ENCODE data around the gene TTC34.

DNA sequence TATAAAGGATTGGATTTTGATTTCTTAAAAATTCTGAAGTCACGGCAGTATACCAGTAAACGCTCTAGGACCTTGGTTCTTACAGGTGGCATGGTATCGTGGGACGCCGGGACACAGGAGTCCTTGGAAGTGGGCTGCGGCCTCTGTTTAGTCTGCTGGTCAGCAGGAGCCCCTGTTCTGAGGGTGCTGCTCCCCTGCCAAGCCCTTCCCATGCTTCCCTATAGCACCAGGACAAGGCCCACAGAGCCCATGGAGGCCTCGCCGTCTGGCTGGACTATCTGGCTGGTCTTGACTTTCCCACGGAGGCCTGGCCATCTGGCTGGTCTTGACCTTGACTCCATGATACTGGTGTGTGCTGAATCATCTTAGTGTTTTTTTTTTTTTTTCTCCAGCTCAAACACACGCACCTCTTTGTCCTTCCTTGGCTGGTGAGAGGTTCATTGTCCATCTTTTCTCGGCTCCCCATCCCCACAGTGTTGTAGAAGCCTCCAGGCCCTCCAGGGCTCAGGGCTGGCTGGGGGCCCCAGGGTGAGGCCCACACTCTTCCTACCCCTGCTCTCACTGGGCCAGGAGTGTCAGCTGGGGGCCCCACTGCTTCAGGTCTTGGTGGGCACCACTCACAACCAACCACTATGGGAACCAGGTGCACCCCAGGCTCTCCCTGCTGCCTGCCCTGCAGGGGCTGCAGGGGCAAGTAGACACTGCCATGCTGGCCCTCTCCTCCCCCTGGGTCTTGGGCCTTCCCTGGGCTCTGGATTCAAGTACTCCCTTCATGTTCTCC lies 16.5 kb upstream of the TTC34 start:
- no peak for TF ChIP-seq POLR2A (IDR thresholded peaks at IDR 0.05; ENCODE audit: low read depth, low read length)
- TF ChIP-seq POLR2AphosphoS5 (IDR thresholded peaks at IDR 0.05; ENCODE audit: low read depth, low read length): no peak

All from GM12892 (cell line).